ENCODE measurements around the gene RXRA. TPM values are rescaled to one million over a fixed set of nuclear protein-coding genes. Genes with fewer than 3 reads are reported as not detected.

RXRA gene
- total RNA-seq, 1 experiment from 2014 or later = 29.9 TPM

DNA sequence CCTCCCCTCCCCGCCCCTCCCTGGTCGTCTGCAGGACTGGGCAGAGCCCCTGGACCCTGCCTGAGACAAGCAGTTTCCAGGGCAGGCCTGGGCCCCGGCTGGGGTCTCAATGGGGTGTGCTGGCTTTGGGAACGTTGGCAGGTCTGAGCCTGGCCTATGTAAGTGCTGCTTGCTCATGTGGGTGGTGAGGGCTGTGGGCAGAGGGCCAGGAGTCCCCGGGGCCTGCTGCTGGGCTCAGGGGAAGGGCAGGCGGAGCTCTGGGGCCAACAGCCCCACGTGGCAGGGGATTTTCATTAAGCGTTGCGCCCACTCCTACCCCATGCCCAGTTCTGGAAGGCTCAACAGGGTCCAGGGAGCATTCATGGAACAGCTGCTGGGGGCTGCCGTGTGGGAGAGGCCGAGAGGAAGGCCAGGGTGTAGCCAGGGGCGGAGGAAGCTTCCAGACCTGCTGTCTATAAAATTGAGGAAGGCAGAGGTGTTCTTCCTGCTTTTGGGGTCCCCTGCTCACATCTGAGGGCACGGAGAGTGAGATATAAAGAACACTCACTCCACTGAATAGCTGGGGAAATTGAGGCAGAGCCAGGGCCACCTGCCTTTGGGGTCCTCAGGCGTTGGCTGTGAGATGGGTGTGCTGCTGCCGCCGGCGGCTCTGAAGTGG lies 32.5 kb downstream of the RXRA start:
- H2AK5ac ChIP-seq (ENCODE audit: insufficient read length, low read length) = no peak overlapping the region
- no peaks in the 10 kb centered on the region for H3K27me3 Mint-ChIP-seq (ENCODE audit: low read depth)
- no peak overlapping the region for H3K23ac ChIP-seq (ENCODE audit: insufficient read length, low read depth, low read length)
- H3K27ac Mint-ChIP-seq = peak overlapping the region in 1 of 3 experiments; percentile 85; a peak in 1 of 7 replicates
- H3K4me3 Mint-ChIP-seq = no peak overlapping the region
- H3K36me3 Mint-ChIP-seq (ENCODE audit: insufficient read depth in 1 of 3, low read depth in 3 of 3) = no peaks in the 10 kb centered on the region
- no peak overlapping the region for H3K14ac ChIP-seq (ENCODE audit: insufficient read depth, low read length)
- no peaks in the 10 kb centered on the region for H4K20me1 ChIP-seq (ENCODE audit: control insufficient read depth, insufficient read depth, insufficient read length)
- H2BK12ac ChIP-seq (ENCODE audit: insufficient read length, low read depth, low read length) = no peak overlapping the region
- H4K8ac ChIP-seq (replicated peaks; ENCODE audit: insufficient read length, low read depth, low read length) = no peak overlapping the region
- no peak overlapping the region for H3T11ph ChIP-seq (ENCODE audit: low read length)
- no peak overlapping the region for H4K5ac ChIP-seq (ENCODE audit: insufficient read length, low read depth, low read length)
- H3K4ac ChIP-seq (ENCODE audit: low read depth, low read length) = no peak overlapping the region
- H2BK15ac ChIP-seq (ENCODE audit: low read depth, low read length) = no peak overlapping the region
- H3K9me3 ChIP-seq (ENCODE audit: control insufficient read depth, low read depth, low read length) = no peaks in the 10 kb centered on the region
- peaks cover 6 to 16% of the 10 kb centered on the region in 2 experiments; a peak in 3 of 4 replicates for H3K4me1 Mint-ChIP-seq
- no CpG with 5 or more reads among the region's 17 CpGs for WGBS (ENCODE audit: extremely low coverage, insufficient read length, low lambda C conversion rate)
- no peak overlapping the region for H2BK5ac ChIP-seq (ENCODE audit: insufficient read length, low read length)
- H2BK120ac ChIP-seq (ENCODE audit: low read depth, low read length, poor library complexity, severe bottlenecking) = no peak overlapping the region
- H3K79me1 ChIP-seq (ENCODE audit: insufficient read depth, low read depth, low read length, poor library complexity, severe bottlenecking) = no peaks in the 10 kb centered on the region
- H3K4me2 ChIP-seq (ENCODE audit: insufficient read depth, insufficient read length, low read length) = no peak overlapping the region
- no peak overlapping the region for H4K91ac ChIP-seq (ENCODE audit: insufficient read length, low read depth, low read length)
- no peak overlapping the region for H3K56ac ChIP-seq (ENCODE audit: insufficient read length, low read depth, low read length)
- no peak overlapping the region for H3K27ac ChIP-seq (ENCODE audit: insufficient read length, low read depth, low read length)
- TF ChIP-seq, protein P1, sequence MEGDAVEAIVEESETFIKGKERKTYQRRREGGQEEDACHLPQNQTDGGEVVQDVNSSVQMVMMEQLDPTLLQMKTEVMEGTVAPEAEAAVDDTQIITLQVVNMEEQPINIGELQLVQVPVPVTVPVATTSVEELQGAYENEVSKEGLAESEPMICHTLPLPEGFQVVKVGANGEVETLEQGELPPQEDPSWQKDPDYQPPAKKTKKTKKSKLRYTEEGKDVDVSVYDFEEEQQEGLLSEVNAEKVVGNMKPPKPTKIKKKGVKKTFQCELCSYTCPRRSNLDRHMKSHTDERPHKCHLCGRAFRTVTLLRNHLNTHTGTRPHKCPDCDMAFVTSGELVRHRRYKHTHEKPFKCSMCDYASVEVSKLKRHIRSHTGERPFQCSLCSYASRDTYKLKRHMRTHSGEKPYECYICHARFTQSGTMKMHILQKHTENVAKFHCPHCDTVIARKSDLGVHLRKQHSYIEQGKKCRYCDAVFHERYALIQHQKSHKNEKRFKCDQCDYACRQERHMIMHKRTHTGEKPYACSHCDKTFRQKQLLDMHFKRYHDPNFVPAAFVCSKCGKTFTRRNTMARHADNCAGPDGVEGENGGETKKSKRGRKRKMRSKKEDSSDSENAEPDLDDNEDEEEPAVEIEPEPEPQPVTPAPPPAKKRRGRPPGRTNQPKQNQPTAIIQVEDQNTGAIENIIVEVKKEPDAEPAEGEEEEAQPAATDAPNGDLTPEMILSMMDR (conservative IDR thresholded peaks at IDR 0.05) = no peak
- no peaks in the 10 kb centered on the region for H3K27me3 ChIP-seq (ENCODE audit: insufficient read depth, low read length)
- no peaks in the 10 kb centered on the region for H3K79me2 ChIP-seq (ENCODE audit: insufficient read depth, low read length)
- no peaks in the 10 kb centered on the region for H3K9me3 Mint-ChIP-seq
- H2AFZ ChIP-seq (ENCODE audit: low read length) = no peak overlapping the region
- no peak overlapping the region for H3K9ac ChIP-seq (ENCODE audit: extremely low read depth, insufficient read length, low read length)
- H3K23me2 ChIP-seq (ENCODE audit: insufficient read length, low read depth, low read length, poor library complexity, severe bottlenecking) = no peaks in the 10 kb centered on the region
- DNase-seq = no peak
- no peaks in the 10 kb centered on the region for H3K4me1 ChIP-seq (ENCODE audit: insufficient read depth, low read length)
- H2BK20ac ChIP-seq (ENCODE audit: low read depth, low read length, poor library complexity, severe bottlenecking) = no peak overlapping the region
- no peak overlapping the region for H3K18ac ChIP-seq (ENCODE audit: insufficient read length, low read depth, low read length)
